C1 segment of cervical spinal cord (tissue), 14 donors: Measurements from ENCODE around the gene C21orf91.

ENCODE experiments used
- DNase-seq, 14 donors: peaks; one replicate each; lab custom pipeline; 2025; lab: John Stamatoyannopoulos, UW

Gene C21orf91

DNA sequence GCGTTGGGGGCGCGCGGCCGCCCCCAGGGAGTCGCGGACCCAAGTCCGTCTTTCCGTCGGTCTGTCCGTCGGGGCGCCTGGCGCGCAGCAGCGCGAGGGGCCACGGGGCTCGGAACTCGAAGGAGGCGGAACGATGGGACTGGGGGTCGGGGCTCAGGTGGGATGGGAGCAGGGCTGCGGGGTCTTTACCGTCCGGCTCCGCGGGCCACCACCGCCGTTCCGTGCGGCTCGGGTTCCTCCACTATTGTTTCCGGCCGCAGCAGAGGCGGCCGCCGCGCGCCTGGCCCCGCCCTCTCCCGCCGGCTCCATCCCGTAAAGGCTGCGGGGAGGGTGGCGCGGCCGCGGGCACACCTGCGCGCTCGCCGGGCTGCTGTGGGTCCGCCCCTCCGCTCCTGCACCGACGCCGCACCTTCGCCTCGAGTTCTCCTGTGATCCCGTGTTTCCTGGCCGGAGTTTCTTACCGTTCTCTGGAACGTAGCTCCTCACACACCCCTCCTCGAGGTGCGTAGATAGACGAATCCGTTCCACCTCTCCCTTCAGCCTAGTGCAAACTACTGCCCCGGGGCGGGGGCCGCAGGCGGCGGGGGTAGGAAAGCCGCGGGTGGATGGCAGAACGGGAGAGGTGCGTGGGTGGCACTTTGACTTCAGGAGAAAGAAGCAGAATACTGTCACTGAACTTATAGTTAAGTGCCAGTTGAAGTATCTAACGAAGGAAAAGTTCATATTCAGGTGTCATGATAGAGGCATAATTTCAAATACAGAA, at the start of gene C21orf91:
TSS of gene C21orf91 (minus strand) at position 243 of the 763 bp plus-strand sequence. CDS start 1,038 bp downstream, outside the sequence.
- DNase-seq, result peak in 13 of 14 donors; percentile 28 to 95 (median 87)

DNA sequence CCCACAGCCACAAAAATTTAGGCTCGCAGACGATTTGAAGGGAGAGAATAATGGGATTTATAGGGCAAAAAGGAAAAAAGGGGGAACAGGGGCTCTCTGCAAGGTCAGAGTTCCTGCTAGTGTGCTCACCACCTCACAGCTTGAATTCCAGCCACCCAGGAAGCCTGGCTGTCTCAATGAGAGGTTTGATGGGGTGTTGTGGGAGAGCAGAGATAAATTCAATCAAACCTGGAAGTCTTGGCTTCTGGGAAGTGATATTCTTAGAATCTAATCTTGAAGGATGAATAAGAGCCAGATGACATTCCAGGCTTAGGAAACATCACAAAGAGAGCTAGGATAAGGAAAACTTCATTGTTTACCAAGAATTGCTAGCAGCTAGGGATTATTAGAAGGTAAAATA, 47.4 kb upstream of the C21orf91 start:
- no peak for DNase-seq

- DNase-seq, result peak in 1 of 14 donors; percentile 2
These were observed 40.5 kb upstream of the C21orf91 start for GRCh38 chr21:17859661-17860060.

GRCh38 chr21:17858747-17859146, 39.6 kb upstream of the C21orf91 start:
- DNase-seq, result peak in 10 of 14 donors; percentile 2 to 58 (median 38)

GRCh38 chr21:17854745-17855144, 35.6 kb upstream of the C21orf91 start:
- no peak for DNase-seq

- DNase-seq, result peak in 1 of 14 donors; percentile 4
These were observed 34.5 kb upstream of the C21orf91 start for GRCh38 chr21:17853393-17854275.

DNA sequence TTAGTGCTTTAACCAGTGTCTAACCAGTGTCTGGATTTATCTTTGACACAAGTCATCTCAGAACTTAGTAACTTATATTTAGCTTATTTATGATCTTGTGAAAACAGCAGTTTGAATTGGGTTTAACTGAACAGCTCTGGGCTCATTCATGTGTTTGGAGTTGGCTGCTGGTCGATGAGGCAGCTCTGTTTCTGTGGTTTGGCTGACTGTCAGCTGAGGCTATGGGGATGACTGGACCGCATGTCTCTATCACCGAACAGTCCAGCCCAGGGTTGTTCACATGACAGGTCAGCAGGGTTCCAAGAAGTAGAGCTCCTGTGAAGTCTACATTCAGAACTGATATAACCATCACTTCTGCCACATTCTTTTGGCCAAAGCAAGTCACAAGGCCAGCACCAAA, 29.1 kb upstream of the C21orf91 start:
- peak in 5 of 14 donors; percentile 11 to 30 (median 15) for DNase-seq

DNA sequence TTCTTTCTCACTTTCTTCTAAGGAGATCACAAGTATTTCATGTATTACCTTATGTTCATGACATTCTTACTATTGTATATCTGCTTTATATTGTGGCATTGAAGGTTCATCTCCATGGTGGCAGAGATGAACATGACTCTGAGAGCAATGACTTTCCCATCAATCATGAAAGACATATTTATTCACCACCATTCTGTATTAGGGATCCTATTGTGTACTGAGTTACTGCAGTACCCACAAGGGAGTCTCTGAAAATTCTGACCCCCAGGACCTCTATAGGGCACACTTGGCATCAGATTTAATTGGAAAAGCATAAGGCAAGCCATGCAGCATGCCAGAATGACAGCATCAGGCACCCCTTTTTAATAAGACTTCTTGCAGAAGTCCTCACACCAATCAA, 21.9 kb upstream of the C21orf91 start:
- DNase-seq, result no peak

DNA sequence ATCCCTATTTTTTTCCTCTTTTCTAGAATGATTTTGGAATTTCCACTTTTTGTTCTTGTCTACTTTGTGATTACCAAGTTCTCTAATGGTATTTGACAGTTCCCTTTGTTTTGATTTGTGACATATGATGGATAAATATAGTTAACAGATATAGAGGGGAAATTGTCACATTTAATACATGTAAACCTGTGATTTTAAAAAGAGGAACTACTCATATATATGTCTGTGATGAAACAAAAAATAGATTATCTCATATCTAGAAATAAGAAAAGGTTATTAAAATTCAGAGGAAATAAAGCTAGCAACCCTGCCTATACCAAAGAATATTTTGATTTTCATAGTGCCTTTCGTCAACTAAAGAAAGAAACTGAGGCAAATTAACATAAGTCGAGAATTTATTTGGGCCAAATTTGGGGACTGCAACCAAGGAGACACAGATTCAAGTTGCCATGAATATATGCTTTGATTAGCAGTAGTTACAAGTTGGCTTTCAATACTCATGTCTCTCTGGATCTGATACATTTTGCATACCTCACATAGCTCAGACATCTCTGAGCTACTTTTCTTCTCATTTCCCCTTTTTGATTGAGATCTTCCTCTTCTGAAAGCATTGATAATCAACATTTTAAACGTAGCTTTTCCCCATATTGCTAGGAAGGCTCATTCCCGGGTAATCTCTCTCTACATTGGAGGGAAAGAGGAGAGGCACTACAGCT, 15.6 kb upstream of the C21orf91 start:
- no peak for DNase-seq

DNA sequence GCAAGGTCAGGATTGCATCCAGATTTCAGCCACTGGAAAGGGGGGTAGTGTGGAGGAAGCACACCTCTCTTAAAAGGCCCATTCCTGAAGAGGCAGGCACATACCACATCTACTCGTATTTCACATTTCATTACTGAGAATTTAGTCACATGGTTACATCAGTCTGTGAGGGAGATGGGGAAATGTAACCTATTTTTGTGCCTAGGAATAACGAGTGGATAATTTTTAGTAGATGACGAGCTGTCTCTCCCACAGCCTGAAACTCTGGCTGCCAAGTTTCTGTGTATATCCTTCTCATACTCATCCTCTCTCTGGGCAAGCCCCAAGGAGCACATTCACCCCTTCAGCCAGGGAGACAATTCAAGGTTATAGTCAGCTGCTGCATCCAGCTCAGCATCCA, 10.3 kb upstream of the C21orf91 start:
- no peak for DNase-seq

DNA sequence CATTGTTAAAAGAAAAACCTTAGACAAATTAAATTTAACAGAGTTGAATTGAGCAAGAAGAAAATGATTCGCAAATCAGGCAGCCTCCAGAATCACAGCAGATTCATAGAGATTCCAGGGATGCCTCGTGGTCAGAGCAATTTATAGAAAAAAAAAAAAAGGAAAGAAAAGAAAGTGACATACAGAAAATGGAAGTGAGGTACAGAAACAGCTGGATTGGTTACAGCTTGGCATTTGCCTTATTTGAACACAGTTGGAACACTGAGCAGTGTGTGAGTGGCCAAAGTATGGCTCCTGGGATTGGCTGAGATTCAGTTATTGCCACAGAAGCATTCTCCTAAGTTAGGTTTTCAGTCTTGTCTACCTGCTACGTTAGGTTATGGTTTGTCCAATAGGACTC, 9.1 kb upstream of the C21orf91 start:
- no peak for DNase-seq

DNA sequence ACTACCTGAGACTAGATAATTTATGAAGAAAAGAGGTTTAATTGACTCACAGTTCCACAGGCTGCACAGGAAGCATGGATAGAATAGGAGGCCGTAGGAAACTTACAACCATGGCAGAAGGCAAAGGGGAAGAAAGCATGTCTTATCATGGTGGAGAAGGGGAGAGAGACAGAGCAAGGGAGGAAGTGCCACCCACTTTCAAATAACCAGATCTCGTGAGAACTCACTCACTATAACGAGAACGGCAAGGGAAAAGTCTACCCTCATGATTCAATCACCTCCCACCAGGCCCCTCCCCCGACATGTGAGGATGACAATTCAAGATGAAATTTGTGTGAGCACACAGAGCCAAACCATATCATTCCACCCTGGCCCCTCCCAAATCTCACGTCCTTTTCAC, 4.7 kb upstream of the C21orf91 start:
- no peak for DNase-seq

DNA sequence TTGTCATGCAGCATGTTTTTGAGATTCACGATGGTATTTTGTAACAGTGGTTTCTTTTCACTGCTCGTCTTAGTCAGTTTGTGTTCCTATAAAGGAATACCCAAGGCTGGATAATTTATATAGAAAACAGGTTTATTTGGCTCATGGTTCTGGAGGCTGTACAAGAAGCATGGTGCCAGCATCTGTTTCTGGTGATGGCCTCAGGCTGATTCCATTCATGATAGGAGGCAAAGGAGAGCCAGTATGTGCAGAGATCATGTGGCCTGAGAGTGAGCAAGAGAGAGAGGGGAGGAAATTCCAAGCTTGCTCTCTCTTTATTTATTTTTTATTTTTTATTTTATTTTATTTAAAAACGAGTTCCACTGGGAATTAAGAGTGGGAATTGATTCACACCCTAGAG, 2.0 kb upstream of the C21orf91 start:
- no peak for DNase-seq

DNA sequence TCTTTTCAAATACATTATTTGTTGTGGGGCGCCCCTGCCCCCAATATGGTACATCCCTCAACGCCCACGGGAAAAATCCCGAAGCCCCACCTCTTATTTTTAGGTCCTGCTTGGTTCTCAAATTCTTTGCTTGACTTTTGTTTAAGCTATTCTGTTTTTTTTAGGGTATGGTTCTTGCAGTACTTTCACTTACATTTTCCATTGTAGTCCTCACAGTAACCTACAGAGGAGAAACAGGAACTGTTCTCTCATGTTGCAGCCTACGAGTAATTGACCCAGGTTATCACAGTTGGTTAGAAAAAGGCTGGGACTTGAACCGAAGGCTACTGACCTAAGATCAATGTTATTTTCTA, 697 bp upstream of the C21orf91 start:
- DNase-seq, result peak in 3 of 14 donors; percentile 50 to 78 (median 61)

DNA sequence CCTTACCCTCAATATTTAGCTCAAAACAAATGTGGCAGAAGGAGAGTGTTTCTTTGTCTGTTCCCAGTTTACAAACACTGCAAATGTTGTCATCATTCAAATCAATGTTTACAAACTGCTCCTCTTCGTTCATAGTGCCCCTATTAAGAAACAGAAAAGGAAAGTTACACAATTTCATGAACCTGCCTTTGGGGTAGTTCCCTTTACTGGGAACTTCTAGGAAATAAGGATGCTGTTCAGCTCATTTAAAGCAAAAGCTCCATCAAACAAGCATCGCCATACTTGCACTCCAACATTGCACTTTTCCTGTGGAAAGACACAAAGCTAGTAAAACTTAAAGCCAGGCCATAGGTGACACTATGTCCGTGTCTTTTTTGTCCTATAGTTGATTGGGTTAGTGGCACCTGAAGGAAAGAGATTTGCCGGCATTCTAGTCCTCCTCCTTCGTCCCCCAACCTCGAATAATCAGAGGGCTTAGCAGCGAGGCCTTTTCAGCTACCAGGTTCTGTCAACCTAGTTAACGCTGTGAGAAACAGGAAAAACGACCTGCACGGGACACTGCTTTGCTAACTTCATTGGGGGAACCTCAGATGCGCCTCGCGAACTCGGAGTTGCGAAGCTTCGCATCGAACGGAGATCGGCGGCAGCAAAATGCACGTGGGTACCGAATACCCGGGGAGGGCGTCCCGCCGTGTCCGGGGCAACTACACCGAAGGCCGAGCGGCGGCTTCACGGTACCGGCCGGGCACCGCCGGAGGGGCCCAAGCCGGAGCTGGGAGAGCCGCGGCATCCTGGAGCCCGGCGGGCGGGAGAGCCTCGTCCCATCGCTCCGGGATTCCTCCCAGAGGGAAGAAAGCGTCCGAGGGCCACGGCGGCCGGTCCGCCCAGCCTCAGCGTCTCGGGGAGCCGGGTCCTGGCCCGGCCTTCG, 706 bp downstream of the C21orf91 start:
- DNase-seq, result peak in 8 of 14 donors; percentile 16 to 74 (median 50)

- no peak for DNase-seq
These were observed 5.8 kb downstream of the C21orf91 start for GRCh38 chr21:17813353-17813752.

DNA sequence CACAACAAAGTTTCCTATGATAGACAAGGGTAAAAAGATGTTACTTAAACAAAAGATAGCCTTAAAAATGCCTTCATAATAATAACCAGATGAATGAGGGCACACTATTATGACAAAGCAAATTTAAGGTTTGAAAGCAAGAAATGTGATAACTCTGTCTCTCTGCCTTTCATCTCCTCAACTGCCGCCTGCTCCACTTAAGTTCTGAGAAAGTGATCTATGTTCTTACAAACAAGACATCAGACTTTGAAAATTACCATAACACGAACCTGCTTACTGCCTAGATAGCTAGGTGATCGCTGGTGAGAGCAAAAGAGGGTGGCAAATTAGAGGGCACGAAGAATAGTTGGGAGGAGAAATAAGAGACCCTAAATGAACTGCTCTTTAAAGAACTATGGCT, 13.2 kb downstream of the C21orf91 start:
- no peak for DNase-seq

DNA sequence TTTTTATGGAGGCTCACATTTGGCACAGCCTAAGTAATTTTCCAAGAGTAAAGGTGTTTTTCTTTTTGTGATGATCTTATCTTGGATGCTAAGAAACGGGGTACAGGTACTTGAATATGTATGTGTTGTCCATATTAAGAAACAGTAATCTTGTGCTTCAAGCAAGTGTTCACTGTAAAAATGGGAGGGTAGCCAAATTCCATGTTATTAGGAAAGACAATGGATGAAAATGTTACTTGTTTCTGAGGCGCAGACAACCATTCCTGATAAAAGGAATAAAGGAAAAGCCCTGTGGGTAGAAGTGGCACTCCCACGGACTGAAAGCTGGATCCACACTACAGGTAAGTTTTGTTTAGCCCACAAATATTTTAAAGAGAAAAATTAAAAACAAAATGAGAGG, 15.6 kb downstream of the C21orf91 start:
- DNase-seq, result no peak

DNA sequence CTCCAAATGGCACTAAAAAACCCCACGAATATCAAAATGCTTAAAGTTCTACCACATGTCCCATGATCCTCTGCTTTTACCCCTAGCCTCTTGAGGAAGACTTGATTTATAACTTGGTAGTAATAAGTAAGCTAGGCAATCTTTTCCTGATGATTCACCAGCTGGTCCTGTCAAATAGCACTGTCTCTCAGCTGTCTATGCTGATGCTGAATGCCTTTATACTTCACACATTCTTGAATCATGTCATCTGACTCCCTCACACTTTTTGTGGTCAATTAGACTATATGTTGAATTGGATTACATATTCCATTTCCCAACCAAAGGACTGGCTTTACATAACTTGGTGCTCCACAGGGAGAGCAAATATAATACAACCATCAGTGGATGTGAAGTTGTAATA, 16.6 kb downstream of the C21orf91 start:
- DNase-seq, result no peak

GRCh38 chr21:17799414-17800164, 19.6 kb downstream of the C21orf91 start:
- DNase-seq, result no peak
